ENCODE measurements around the gene SLC23A1. TPM values are rescaled to one million over a fixed set of nuclear protein-coding genes. Genes with fewer than 3 reads are reported as not detected.

The SLC23A1 gene
- total and polyA plus RNA-seq, 4 donors = 10.0 to 18.0 (median 17.4) TPM

DNA sequence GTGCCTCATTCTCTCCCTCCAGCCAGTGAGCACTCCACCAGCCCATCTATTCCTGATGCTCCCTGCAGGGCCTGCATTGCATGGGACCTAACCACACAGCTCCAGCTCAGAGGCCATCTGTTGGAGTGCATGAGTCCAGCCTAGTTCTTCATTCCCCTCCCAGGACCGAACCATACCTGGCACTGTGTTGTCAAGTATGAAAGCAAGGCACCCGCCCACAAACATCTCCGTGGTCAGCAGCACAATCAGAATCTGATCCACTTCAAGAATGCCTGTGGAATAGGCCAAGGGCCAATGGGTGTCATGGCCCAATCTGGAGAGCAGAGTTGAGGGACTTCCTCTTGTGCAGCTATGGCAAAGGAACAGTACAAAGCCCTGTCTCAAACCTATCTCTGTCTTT is 5.9 kb downstream of the SLC23A1 start:
- H3K4me1 ChIP-seq (ENCODE audit: control insufficient read depth in 4 of 4, insufficient read depth in 4 of 4, low read length in 3 of 4) = peaks cover 7 to 25% (median 14%) of the 10 kb centered on the region in 4 donors
- no peaks in the 10 kb centered on the region for H3K27me3 ChIP-seq (ENCODE audit: control insufficient read depth in 4 of 4, insufficient read depth in 4 of 4, low read length in 3 of 4)
- peaks cover 0 to 15% (median 10%) of the 10 kb centered on the region in 4 donors for H3K36me3 ChIP-seq (ENCODE audit: control insufficient read depth in 4 of 4, insufficient read depth in 3 of 4, low read depth in 1 of 4, low read length in 3 of 4)
- no peak overlapping the region for H3K9ac ChIP-seq (ENCODE audit: low read depth in 1 of 2, low read length in 2 of 2)
- no peak overlapping the region for H3K27ac ChIP-seq (ENCODE audit: low read depth in 1 of 2, low read length in 2 of 2)
- H3K4me3 ChIP-seq (ENCODE audit: low read depth in 1 of 3, low read length in 3 of 3) = no peak overlapping the region
- 91% methylated on average over 3 of the region's 3 CpGs for WGBS
- no peaks in the 10 kb centered on the region for H3K9me3 ChIP-seq (ENCODE audit: control insufficient read depth in 4 of 4, low read length in 3 of 4)
- no peak for TF ChIP-seq RAD21 (IDR thresholded peaks at IDR 0.05)
- DNase-seq (ENCODE audit: low spot score) = no peak

DNA sequence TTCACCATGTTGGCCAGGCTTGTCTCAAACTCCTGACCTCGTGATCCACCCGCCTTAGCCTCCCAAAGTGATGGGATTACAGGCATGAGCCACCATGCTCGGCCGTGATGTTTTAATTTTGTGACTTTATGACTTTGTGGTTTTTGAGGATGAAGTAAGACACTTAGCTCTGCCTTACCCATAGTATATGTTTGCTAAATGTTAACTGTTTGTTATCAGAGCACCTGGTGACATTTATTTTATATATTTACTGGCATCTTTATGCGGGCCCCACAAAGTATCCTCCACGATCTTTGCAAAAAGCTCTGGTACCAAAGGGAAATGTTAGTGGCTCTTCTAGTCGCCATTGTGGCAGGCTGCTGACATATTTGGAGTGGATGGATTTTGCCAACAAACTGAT is 6.7 kb downstream of the SLC23A1 start:
- H3K36me3 ChIP-seq (ENCODE audit: control insufficient read depth in 4 of 4, insufficient read depth in 3 of 4, low read depth in 1 of 4, low read length in 3 of 4) = peaks cover 0 to 20% (median 13%) of the 10 kb centered on the region in 4 donors
- 92% methylated on average over 7 of the region's 7 CpGs for WGBS
- no peaks in the 10 kb centered on the region for H3K9me3 ChIP-seq (ENCODE audit: control insufficient read depth in 4 of 4, low read length in 3 of 4)
- H3K9ac ChIP-seq (ENCODE audit: low read depth in 1 of 2, low read length in 2 of 2) = no peak overlapping the region
- no peak overlapping the region for H3K4me3 ChIP-seq (ENCODE audit: low read depth in 1 of 3, low read length in 3 of 3)
- DNase-seq (ENCODE audit: low spot score) = no peak
- no peak overlapping the region for H3K27ac ChIP-seq (ENCODE audit: low read depth in 1 of 2, low read length in 2 of 2)
- TF ChIP-seq YY1 (IDR thresholded peaks at IDR 0.05) = no peak
- no peak for TF ChIP-seq SP1 (IDR thresholded peaks at IDR 0.05)
- TF ChIP-seq EGR1 (IDR thresholded peaks at IDR 0.05; ENCODE audit: low read depth in 2 of 2) = no peak
- TF ChIP-seq JUND (IDR thresholded peaks at IDR 0.05) = no peak
- TF ChIP-seq, protein P1, sequence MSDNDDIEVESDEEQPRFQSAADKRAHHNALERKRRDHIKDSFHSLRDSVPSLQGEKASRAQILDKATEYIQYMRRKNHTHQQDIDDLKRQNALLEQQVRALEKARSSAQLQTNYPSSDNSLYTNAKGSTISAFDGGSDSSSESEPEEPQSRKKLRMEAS (IDR thresholded peaks at IDR 0.05) = no peak
- TF ChIP-seq RAD21 (IDR thresholded peaks at IDR 0.05) = no peak
- no peaks in the 10 kb centered on the region for H3K27me3 ChIP-seq (ENCODE audit: control insufficient read depth in 4 of 4, insufficient read depth in 4 of 4, low read length in 3 of 4)
- peaks cover 5 to 20% (median 10%) of the 10 kb centered on the region in 4 donors for H3K4me1 ChIP-seq (ENCODE audit: control insufficient read depth in 4 of 4, insufficient read depth in 4 of 4, low read length in 3 of 4)

DNA sequence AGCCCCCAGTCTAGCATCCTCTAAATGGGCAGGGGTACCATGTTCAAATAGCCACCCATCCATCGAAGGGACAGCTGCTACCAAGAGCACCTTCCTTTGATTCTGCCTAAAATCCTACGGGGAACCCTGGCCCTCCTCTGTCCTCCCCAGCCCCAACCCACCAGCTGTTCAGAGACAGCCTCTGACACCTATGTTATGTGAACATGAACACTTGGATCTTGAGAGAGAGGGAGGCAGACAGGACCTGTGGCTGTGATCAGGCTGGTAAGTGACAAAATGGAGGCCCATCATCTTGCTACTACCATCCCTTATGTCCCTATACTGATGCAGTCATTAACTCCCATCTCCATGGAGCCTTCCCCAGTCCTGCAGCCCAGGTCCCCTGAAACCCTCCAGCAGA is 8.2 kb downstream of the SLC23A1 start:
- no peak for DNase-seq (ENCODE audit: low spot score)
- 96% methylated on average over 2 of the region's 2 CpGs for WGBS
- Histone ChIP-seq H3K27me3 (ENCODE audit: control insufficient read depth in 4 of 4, insufficient read depth in 4 of 4, low read length in 3 of 4) (no peaks in the 10 kb centered on the region), H3K4me1 (ENCODE audit: control insufficient read depth in 4 of 4, insufficient read depth in 4 of 4, low read length in 3 of 4) (peaks cover 2 to 20% (median 10%) of the 10 kb centered on the region in 4 donors), H3K9ac (ENCODE audit: low read depth in 1 of 2, low read length in 2 of 2) (no peak overlapping the region), H3K9me3 (ENCODE audit: control insufficient read depth in 4 of 4, low read length in 3 of 4) (no peaks in the 10 kb centered on the region), H3K36me3 (ENCODE audit: control insufficient read depth in 4 of 4, insufficient read depth in 3 of 4, low read depth in 1 of 4, low read length in 3 of 4) (peaks cover 1 to 20% (median 16%) of the 10 kb centered on the region in 4 donors), H3K27ac (ENCODE audit: low read depth in 1 of 2, low read length in 2 of 2) (no peak overlapping the region), H3K4me3 (ENCODE audit: low read depth in 1 of 3, low read length in 3 of 3) (no peak overlapping the region)
- TF ChIP-seq FOXA2 (IDR thresholded peaks at IDR 0.05) (no peak), YY1 (IDR thresholded peaks at IDR 0.05) (no peak), JUND (IDR thresholded peaks at IDR 0.05) (no peak), FOXA1 (IDR thresholded peaks at IDR 0.05) (no peak), GABPA (IDR thresholded peaks at IDR 0.05 in 1 of 2, conservative IDR thresholded peaks at IDR 0.05 in 1 of 2) (no peak), RAD21 (IDR thresholded peaks at IDR 0.05) (no peak)
- TF ChIP-seq, protein P2, sequence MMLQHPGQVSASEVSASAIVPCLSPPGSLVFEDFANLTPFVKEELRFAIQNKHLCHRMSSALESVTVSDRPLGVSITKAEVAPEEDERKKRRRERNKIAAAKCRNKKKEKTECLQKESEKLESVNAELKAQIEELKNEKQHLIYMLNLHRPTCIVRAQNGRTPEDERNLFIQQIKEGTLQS (IDR thresholded peaks at IDR 0.05) = no peak
- TF ChIP-seq, protein P1 (IDR thresholded peaks at IDR 0.05) = no peak
- TF ChIP-seq, protein P3, sequence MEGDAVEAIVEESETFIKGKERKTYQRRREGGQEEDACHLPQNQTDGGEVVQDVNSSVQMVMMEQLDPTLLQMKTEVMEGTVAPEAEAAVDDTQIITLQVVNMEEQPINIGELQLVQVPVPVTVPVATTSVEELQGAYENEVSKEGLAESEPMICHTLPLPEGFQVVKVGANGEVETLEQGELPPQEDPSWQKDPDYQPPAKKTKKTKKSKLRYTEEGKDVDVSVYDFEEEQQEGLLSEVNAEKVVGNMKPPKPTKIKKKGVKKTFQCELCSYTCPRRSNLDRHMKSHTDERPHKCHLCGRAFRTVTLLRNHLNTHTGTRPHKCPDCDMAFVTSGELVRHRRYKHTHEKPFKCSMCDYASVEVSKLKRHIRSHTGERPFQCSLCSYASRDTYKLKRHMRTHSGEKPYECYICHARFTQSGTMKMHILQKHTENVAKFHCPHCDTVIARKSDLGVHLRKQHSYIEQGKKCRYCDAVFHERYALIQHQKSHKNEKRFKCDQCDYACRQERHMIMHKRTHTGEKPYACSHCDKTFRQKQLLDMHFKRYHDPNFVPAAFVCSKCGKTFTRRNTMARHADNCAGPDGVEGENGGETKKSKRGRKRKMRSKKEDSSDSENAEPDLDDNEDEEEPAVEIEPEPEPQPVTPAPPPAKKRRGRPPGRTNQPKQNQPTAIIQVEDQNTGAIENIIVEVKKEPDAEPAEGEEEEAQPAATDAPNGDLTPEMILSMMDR (IDR thresholded peaks at IDR 0.05; ENCODE audit: low read depth, low read length, missing input control) = no peak

Data from liver (tissue), 9 donors.